NCI-H82 (cell line): ENCODE measurements around the gene MTCH2.

Experiments
- DNase-seq: peaks from one replicate; lab custom pipeline; 2025; lab: John Stamatoyannopoulos, UW

The MTCH2 gene

DNA sequence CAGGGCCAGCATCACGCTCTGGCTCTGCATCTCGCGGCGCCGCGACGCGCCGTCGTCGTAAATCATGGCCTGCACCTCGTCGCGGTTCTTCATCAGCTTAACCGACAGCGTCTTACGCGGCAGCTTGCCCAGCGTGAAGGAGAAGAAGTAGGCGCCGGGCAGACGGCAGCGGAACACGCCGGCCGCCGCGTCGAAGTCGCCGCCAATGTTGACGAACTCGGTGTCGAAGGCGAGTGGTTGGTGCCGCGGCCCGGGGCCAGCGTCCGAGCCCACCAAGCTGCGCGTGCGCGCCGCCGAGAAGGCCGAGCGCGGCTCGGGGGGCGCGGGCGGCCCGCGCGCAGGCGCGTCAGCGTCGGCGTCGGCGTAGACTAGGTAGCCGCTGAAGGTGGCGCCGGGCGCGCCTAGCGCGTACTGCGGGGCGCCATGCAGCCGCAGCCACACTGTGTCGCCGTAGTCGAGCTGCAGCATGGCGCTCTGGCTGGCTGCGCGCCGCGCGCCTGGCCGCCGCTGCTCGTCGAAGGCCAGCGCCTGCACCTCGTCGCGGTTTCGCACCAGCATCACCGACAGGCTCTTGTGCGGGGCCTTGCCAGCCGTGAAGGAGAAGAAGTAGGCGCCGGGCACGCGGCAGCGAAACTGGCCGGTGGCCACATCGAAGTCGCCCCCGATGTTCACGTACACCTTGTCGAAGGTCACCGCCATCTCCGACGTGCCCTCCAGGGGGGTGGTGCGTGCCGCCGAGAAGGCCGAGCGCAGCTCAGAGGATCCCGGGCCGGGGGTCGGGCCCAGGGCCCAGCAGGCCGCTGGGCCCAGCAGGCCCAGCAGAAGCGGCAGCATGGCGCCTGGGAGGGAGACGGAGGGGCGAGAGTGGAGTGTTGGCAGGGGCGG, 52.1 kb downstream of the MTCH2 start:
- DNase-seq: no peak

DNA sequence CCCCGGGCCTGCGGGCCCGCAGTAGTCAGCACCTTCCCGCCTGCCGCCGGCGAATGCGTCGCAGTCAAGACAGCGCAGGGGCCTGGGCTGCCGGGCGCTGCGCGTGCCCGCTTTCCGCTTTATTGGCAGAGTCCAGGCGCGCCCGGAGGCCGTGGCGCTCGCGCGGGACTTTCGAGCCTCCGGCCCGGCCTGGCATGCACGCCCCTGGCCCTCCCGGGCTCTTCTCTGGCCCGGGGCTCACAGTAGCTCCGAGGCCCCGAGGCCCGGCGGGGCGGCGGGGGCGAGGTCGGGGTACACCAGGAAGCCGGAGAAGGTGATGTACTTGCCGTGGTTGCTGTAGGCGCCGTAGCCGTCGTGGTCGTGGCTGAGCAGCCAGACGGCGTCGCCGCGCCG, 52.8 kb downstream of the MTCH2 start:
- DNase-seq: no peak

DNA sequence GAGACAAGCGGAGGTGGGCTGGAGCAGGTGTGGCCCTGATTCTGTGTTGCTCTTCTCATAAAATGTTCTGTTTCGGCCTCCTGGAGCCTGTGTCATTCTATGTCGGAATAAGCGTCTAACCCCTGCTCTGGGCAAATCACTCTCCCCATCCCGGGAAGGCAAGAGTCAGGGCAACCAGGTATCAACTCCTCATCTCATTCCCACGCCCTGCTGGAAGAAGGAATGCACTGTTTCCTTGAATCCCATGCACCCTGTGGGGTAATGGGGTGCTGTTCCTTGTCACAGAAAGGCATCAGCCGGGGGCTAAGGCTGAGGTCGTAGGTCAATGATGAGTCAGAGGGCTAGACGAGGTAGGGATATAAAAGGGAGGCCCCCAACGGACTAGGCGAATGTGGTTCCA, 53.2 kb downstream of the MTCH2 start:
- DNase-seq: no peak

DNA sequence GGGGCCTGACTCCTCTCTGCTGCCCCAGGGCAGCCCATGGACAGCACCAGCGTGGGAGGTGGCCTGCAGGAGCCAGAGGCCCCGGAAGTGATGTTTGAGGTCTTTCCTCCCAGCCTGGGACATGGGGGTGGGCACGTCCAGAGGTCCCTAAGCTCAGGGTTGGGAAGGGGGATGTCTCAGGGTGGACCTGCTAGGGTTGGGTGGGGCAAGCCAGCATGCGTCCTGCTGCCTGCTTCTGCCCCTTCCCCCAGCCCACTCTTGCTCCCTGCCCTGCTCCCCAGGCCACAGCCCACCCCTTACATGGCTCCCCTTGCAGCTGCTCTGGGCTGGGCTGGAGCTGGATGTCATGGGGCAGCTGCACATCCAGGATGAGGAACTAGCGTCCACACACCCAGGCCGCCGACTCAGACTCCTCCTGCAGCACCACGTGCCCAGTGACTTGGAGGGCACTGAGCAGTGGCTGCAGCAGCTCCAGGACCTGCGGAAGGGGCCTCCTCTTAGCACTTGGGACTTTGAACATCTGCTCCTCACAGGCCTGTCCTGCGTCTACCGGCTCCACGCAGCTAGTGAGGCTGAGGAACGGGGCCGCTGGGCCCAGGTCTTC, 54.5 kb downstream of the MTCH2 start:
- DNase-seq: no peak

DNA sequence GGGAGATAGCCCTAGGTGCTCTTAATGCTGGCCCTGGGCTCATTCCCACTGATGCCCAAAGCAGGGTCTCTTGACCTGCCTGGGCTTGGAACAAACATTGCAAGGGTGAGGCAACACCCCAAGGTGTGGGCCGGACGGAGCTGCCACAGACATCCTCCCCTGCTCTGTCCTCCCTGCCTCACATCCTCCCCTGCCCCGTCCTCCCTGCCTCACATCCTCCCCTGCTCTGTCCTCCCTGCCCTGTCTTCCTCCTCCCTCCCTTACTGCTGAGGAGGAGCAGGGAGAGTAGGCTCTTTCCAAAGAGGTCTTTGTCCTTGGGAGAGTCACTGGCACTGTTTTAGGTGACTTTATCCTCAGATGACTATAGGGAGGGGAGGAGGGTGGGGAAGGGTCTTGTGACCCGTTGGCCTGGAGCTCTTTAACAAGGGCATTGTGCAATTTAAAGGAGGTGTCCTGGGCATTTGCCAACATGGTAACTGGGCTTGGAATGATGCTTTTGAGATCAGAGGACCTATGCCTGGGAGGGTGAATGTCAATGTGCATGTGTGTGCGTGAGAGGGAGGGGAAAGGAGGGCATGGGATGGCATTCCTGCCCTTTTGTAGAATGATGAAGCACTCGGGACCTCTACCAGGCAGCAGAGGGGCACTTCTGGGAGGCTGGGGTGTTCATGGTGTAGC, 55.2 kb downstream of the MTCH2 start:
- no peak for DNase-seq

DNA sequence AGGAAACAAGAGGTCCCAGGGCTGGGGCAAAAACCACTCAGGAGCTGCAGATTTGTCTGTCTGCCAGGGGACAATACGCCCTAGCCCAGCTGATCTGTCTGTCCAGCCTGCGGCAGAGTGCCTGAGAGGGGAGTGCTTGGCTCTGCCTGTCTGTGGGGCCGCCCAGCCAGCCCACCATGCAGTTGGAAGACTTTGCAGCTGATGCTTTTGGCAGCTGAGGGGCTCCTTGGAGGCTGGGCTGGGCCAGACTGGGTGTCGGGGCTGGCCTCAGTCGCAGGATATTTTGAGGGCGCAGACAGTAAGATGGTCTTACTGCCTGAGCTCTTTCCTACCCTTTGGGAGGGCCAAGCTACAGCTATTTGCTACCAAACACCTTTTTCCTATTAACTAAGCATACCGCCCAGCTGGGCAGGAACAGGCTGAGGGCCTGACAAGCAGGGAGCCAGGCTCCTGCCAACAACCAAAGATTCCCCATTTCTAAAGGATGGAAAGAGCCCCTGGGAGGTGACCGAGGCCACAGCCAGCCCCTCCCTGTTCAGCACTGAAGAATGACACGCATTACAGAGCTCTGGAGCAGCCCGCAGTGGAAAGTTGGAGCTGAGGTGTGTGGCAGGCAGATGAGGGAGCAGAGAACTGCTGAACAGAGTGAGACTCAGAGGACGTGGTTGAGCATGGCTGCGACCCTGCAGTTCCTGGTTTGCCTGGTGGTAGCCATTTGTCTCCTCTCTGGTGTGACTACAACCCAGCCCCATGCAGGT, 56.1 kb downstream of the MTCH2 start, which contains the start of gene FAM180B:
FAM180B (plus strand) TSS at position 581 of the 758 bp plus-strand sequence; CDS start at position 672, 91 bp downstream.
- no peak for DNase-seq

DNA sequence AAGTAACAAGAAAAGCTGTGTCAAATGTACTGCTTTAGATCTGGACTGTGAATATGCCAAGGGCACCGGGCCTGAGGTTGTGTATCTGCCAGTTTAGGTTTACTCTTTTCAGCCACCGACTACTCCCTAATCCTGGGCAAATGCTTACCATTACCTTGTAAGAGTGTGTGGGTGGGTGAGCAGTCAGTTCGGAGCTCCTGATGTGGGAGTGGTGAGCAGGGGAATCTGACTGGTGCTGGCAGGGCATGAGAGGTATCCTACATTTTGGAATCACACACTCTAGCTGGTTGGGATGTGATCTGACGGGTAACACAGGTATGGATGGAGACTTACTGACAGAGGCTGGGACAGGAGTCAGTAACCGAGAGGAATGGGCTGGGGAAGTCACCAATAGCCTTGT, 58.5 kb downstream of the MTCH2 start:
- no peak for DNase-seq

DNA sequence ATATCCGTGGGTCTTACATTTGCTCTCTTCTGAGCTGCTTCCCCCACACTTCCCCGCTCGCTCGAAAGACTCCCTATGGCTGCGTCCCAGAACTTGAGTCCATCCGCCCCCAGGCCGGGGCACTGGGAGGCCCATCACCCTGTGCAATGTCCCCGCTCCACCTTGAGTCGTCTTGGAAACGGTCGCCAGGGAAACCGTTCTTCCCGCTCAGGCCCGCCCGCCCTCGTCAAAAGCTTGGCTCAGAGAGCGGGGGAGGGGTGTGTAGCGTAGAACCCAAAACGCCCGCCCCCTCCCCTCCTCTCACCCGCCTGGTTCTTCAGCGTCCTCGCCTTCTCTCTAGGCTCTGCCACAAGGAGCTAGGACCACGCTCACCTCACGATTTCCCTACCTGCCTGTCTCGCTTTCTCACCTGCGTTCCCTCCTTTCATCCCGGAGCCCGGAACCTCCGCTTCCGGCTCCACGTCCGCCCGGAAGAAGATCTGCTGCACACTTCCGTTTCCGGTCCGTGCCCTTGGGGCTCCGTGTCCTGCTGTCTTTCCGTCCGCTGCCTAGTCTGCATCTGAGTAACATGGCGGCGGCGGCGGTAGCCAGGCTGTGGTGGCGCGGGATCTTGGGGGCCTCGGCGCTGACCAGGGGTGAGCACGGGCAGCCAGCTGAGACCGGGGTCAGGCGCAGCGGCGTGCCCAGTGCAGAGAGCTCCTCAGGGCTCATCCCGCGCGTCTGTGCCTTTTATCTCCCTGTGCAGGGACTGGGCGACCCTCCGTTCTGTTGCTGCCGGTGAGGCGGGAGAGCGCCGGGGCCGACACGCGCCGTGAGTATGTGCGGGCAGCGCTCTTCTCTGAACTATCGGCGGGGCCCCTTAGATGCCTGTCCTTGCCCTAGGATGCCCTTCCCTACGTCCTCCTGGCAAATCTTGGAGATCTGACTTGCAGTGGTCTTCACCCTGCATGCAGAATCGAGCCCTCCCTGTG, 63.5 kb downstream of the MTCH2 start, which contains the start of the genes KBTBD4 and NDUFS3:
KBTBD4 (minus strand) TSS at position 447 of the 971 bp plus-strand sequence; CDS start at position 428, 19 bp downstream.
NDUFS3 (plus strand) TSS at position 551 of the 971 bp plus-strand sequence; CDS start at position 569, 18 bp downstream.
- DNase-seq: peak; percentile 93

DNA sequence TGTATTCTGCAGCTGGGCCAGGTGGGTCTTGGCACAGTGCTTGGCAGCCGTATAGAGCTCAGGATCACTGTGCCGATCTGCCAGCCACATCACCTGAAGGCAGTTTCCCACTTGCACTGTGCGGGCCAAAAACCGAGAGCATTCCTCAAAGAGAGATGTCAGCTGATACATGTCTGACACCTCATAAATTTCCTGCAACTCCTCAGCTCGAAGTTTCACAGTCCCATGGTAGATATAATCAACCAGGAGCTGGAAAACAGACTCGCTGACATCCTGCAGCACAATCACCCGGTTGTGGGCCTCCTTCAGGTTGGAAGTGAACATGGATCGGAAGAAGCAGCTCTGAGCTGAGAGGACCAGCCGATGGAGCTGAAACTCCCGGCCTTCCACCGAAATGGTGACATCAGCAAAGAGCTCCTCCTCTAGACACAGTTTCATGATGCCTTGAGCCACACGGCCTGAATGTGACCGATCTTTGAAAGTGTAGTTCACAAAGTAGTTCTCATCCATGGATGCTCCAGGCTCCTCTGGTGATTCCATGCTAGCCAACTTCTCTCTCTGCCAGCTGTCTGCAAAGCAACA, 64.8 kb downstream of the MTCH2 start:
- DNase-seq: no peak

DNA sequence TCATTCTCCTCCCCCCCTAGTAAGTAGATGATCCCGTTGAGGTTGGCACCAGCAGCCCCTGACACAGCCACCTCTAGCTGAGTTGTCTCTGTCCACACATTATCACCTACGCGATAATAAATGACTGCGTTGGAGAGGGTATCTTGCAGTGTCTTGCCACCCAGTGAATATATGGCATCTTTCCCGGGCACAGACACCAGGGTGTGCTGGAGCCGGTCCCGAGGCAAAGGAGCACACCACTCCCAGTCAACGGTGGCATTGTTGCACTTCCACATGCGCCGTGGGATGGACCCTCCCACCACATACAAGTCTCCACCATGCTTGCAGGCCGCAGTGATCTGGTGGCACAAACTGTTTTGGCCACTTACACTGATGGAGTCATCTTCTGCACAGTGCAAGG, 69.0 kb downstream of the MTCH2 start:
- DNase-seq: no peak

DNA sequence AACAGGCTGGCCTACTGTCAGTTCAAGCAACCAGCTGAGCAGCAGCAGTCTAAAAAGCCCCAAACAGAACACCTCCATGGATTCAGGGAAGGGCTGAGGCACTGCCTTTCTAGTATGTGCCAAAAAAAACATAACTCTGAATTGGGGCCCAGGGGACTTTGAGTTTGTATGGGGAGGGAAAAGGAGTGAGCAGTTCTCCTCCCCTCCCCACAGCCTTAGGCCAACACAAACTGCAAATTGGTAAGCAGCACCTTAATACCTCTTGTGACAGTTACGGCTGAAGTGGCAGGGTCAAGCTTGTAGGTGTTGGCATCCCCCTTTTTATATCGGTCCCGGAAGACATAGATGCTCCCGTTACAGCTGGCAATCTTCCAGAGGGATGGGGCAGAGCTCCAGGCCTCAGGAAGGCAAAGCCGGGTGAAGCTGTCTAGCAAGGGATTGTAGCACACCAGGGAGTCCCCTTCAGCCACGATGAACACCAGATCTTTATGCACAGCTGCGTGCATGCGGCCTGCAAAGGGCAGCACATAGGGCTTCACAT, 69.6 kb downstream of the MTCH2 start:
- DNase-seq: no peak

DNA sequence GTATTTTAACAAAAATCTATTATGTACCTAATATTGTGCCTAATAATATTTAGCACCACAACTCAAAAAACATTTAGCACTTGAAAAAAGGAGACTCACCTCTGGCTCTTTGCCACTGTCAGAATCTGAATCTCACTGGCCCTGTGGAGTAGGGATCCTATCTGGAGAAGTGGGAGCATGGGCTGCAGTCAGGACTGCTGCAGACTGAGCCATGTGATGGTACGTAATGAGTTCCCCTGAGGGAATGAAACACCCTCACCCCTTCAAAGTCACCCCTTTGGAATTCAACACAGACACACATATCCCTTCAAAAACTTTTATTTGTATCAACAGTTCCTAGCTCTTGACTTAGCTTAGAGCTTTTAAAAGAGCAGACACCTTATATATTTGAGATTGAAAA, 70.5 kb downstream of the MTCH2 start:
- DNase-seq: no peak

DNA sequence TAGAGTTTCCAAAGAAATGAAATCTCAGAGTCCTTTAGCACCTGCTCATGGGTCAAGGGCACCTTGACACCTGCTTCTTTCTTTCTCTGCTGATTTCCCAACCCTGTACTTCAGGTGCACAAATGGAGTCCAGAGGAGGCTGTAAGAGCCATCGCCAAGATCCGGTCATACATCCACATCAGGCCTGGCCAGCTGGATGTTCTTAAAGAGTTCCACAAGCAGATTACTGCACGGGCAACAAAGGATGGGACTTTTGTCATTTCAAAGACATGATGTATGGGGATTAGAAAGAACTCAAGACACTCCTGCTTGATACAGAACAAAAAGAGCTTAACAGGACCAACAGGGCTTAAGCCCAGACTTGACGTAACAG, 71.0 kb downstream of the MTCH2 start:
- DNase-seq: peak; percentile 77

DNA sequence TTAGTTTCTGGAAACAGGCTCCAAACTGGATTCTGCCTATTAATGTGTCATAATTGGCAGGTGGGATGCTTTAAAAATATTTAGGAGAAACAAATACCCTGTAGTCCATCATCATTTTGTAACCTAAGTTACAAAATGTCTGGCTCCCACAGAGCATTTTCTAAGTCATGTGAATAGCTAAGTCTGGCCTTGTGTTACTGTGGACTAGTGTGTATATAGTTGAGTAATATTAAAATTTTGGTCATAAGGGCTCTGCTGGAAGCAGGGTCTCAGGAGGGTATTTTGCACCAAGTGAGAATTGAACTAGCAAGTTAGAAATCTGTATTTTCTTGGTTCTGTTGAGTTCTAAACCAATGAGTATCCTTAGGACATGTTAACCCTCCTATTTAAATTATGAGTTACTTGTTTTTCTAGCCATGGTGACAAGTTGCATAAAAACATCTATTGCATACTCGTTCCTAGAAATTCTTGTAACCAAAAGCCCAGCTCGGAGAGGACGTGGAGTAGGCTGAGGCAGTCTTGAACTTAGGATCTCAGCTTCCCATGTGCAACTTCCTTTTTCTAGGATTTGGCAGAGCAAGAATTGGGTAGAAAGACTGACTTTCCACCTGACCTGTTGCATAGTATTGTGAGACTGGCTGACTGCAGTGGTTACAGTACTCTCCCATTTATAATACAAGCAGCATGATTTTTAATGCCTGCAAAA, 71.6 kb downstream of the MTCH2 start:
- DNase-seq: no peak

DNA sequence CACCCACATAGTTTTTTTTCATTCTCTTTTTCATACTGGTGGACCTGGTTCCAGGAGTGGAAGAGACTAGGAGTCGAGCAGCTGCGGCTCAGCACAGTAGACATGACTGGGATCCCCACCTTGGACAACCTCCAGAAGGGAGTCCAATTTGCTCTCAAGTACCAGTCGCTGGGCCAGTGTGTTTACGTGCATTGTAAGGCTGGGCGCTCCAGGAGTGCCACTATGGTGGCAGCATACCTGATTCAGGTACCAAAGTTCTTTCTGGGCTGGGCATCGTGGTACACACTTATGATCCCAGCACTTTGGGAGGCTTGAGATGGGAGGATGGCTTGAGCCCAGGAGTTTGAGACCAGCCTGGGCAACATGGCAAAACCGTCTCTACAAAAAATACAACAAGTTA, 72.7 kb downstream of the MTCH2 start:
- DNase-seq: no peak
